Measurements from ENCODE around the gene PIGX. TPM values are rescaled to one million over a fixed set of nuclear protein-coding genes. Genes with fewer than 3 reads are reported as not detected.
"Not testable (repeated sequence)": the region's sequence is repeated elsewhere in the genome, so short reads cannot be mapped to it uniquely, and the experiment has no call there.

PIGX gene
- total RNA-seq, 1 donor from 2014 or later = 18.4 TPM

DNA sequence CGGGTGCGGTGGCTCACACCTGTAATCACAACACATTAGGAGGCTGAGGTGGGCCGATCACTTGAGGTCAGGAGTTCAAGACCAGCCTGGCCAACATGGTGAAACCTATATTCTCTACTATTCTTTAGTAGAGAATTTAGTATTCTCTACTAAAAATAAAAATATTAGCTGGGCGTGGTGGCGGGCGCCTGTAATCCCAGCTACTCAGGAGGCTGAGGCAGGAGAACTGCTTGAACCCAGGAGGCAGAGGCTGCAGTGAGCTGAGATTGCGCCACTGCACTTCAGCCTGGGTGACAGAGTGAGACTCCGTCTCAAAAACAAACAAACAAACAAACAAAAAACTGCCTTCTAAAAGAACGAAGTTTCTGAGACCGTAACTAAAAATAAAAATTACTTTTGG lies 31.4 kb downstream of the PIGX start:
- ATAC-seq; DNase-seq (ENCODE audit: low spot score); intact Hi-C loops (cut with DNase I): not testable (repeated sequence)

DNA sequence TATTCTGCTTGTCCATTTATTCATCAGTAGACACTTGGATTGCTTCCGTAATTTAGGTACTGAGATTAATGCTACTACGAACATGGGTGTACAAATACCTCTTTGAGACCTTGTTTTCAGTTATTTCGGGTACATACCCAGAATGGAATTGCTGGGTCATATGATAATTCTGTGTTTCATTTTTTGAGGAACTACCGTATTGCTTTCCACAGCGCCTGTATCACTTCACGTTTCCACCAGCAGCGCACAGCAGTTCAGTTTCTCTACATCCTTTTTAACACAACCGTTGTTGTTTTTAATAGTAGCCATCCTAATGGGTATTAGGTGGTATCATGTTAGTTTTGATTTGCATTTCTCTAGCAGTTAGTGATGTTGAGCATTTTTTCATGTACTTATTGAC lies 36.9 kb downstream of the PIGX start:
- DNase-seq (ENCODE audit: low spot score) = no peak
- ATAC-seq = no peak
- intact Hi-C loops (cut with DNase I) = no loop called here

DNA sequence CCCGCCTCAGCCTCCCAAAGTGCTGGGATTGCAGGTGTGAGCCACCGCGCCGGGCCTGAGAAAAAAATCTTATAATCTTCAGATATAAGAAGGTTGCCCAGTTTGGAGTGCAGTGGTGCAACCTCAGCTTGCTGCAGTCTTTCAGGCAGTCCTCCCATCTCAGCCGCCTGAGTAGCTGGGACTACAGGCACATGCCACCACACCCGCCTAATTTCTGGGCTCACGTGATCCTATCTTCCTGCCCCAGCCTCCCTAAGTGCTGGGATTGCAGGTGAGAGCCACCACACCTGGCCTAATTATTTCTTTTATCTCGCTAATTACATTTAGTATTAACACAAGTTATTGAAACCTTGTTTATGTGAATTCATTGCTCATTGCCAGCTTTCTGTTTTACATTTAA lies 41.0 kb downstream of the PIGX start:
- DNase-seq (ENCODE audit: low spot score) (no peak), ATAC-seq (no peak)
- intact Hi-C loops (cut with DNase I) = no loop called here

DNA sequence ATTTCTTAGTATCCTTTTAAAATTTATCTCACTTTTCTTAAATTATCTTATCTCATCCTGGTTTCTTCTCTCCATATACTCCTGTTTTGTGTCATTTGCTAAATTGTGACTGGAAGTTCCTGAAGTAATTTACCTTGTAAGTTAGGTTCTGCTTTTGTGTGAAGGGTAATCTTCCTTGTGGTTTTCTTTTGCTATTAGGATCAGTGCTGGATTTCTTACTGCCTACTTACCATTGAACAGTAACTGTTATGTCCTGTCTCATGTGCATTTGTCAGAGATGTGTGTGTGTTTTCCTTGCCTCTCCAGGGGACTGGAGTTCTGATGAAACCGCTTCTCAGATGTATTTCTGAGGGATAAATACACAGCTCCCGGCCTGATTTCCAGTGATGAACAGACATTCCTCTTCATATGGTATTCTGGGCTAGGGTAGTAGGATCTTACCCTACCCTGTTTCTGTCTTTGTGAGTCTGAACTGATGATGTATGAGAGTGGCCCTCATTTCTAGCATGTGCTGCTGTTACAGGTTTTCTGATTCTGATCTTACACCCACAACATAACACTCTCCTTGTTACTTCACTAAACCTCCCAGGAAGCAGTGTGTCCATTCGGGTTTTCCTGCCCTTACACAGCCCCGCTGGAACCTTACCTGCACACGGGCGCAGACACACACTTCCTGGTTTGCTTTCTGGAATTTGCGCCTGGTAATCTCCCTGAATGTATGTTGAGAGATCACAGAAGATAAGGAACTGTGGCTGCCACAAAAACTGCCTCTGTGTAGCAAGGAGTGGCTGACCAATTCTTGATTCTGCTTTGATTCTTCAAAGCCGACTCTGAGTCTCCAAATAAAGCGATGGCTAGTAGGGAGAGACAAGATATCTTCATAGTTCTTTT lies 42.2 kb downstream of the PIGX start:
- intact Hi-C loops (cut with DNase I) = no loop called here
- no peak for ATAC-seq

DNA sequence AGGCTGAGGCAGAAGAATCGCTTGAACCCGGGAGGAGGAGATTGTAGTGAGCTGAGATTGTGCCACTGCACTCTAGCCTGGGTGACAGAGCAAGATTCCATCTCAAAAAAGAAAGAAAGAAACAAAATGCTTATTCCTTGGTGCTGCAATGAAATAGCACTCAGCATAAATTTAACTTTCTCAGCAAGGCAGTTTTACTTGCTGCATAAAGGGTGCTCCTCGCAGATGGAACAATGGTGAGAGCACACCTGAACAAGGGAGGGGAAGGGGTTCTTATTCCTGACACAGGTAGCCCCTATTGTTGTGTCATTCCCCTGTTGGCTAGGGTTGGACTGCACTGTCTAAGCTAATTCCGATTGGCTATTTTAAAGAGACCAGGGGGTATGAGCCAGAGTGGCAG lies 44.6 kb downstream of the PIGX start:
- no peak for DNase-seq (ENCODE audit: low spot score)
- ATAC-seq = no peak
- intact Hi-C loops (cut with DNase I) = no loop called here

More for the DNA sequence above, 42.2 kb downstream of the PIGX start:
- no peak for DNase-seq (ENCODE audit: low spot score)

GRCh38 chr3:196757876-196758739 lies 45.9 kb downstream of the PIGX start:
- intact Hi-C loops (cut with DNase I) = no loop called here
- ATAC-seq = no peak
- no peak for DNase-seq (ENCODE audit: low spot score)

GRCh38 chr3:196763179-196763578 lies 51.0 kb downstream of the PIGX start:
- intact Hi-C loops (cut with DNase I) = no loop called here
- DNase-seq (ENCODE audit: low spot score) (no peak), ATAC-seq (no peak)

DNA sequence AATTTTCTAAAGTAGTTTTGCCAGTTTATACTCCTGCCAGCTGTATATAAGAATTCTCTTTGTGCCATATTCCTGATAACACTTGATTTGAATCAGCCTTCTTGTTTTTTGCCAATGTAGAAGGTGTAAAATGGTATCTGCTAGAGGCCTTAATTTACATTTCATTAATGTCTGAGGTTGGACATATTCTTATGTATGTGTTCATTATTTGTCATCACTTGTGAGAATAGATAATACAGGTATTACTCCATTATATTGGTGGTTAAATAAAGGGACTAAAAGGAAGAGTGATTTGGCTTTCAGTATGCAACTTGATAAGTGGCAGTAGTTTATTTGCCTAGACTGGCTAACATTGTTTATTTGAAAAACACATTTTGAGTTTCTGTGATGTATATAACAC lies 53.3 kb downstream of the PIGX start:
- DNase-seq (ENCODE audit: low spot score) = no peak
- intact Hi-C loops (cut with DNase I) = no loop called here
- ATAC-seq = no peak

DNA sequence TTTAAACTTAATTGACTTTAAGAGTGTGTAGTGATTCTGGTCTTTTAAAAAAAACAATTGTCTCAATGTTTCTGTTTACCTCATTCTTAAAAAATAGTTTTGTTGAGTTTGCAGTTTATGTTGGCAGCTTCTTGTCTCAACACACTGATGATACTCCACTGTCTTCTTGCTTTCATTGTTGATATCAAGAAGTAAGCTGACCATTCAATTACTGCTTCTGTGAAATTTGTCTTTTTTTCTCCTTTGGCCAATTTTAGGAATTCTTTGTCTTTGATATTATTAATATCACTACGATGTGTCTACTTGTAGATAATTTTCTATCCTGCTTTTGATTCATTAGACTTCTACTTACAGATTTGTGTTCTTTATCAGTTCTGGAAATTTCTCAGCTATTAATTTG lies 58.9 kb downstream of the PIGX start:
- ATAC-seq (no peak), DNase-seq (ENCODE audit: low spot score) (no peak)
- intact Hi-C loops (cut with DNase I) = no loop called here

- intact Hi-C loops (cut with DNase I) = no loop called here
- DNase-seq (ENCODE audit: low spot score) (no peak), ATAC-seq (no peak)
These were observed 59.9 kb downstream of the PIGX start for GRCh38 chr3:196772102-196772501.

- no peak for DNase-seq (ENCODE audit: low spot score)
- intact Hi-C loops (cut with DNase I) = no loop called here
These were observed 60.7 kb downstream of the PIGX start for GRCh38 chr3:196772897-196773296.

GRCh38 chr3:196774191-196774820 lies 62.1 kb downstream of the PIGX start:
- intact Hi-C loops (cut with DNase I) = no loop called here
- ATAC-seq (no peak), DNase-seq (ENCODE audit: low spot score) (no peak)

More at GRCh38 chr3:196772897-196773296, 60.7 kb downstream of the PIGX start:
- peak; percentile 79 for ATAC-seq

DNA sequence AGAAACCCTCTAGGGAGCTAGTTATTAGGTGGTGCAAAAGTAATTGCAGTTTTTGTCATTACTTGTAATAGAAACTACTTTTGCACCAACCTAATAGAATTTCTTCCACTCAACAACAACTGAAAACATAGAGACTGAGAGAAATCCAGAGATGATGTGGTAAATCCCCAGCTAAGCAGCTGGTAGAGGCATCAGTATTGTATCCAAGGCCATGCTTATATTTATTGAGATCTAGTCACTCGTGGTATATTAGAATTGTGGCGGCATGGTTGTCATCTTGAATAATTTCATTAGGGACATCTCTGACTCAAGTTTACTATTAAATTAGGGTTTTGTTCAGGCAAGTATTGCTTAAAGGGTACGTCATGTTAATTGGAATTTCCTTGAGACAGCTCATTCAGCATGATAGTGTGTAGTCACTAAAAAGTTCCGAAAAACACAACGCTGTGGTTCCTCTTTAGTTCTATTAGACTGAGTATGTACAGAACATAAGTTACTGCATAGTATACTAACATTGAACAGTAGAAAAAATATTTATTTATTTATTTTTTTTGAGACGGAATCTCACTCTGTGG lies 62.8 kb downstream of the PIGX start:
- ATAC-seq = no peak
- intact Hi-C loops (cut with DNase I) = no loop called here

DNA sequence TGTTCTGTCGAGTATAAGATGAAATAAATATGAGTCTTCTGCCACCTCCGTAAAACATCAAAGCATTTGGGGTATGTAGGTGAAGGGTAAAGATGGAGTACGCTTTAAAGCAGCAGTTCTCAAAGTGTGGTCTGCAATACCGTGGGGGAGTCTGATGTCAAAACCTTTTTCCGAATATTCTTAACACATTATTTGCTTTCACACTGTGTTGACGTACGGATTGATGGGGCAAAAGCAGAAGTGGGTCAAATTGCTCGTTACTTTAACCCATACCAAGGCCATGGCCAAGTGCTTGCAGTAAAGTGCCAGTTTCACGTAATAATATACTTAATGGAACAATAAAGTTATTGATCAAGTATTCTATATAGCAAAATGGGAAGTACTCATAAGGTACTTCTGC lies 63.8 kb downstream of the PIGX start:
- intact Hi-C loops (cut with DNase I) = no loop called here
- ATAC-seq = no peak
- no peak for DNase-seq (ENCODE audit: low spot score)

More for the DNA sequence above, 62.8 kb downstream of the PIGX start:
- DNase-seq (ENCODE audit: low spot score) = no peak

- no peak for DNase-seq (ENCODE audit: low spot score)
- ATAC-seq = no peak
- intact Hi-C loops (cut with DNase I) = no loop called here
These were observed 65.7 kb downstream of the PIGX start for GRCh38 chr3:196777836-196778235.

- no peak for ATAC-seq
- DNase-seq (ENCODE audit: low spot score) = no peak
- intact Hi-C loops (cut with DNase I) = no loop called here
These were observed 66.6 kb downstream of the PIGX start for GRCh38 chr3:196778755-196779154.

- ATAC-seq (no peak), DNase-seq (ENCODE audit: low spot score) (no peak)
- intact Hi-C loops (cut with DNase I) = no loop called here
These were observed 70.3 kb downstream of the PIGX start for GRCh38 chr3:196782511-196782910.
